Tibial artery (tissue), 4 donors: ENCODE results near the gene GAB3.
A peak's percentile ranks its signal among the peaks of the same experiment; 100 is the strongest.

ENCODE experiments used
- DNase-seq, 2 donors: peaks; one replicate each; pipeline ENCODE4 v3.0.0-alpha.2; 2019
- H3K27ac ChIP-seq, 2 donors: fragments of 200-600 bp; sonication (generic) in 1 of 2; 1 replicate in 1 of 2; 2 replicates in 1 of 2; pipeline ENCODE4 v1.5.1; 2018 to 2019; ENCODE audit warnings: mild to moderate bottlenecking in 1 of 2
- H3K27me3 ChIP-seq, 2 donors: fragments of 200-600 bp; sonication (generic) in 1 of 2; one replicate each; pipeline versions ENCODE4 v1.5.1 to v1.6.0; 2016 to 2019
- H3K36me3 ChIP-seq, 3 donors: fragments of 200-600 bp; sonication (generic) in 2 of 3; one replicate each; pipeline ENCODE4 v1.5.1; 2016 to 2019; ENCODE audit warnings: mild to moderate bottlenecking in 2 of 3
- H3K4me1 ChIP-seq, 4 donors: fragments of 200-600 bp; sonication (generic) in 2 of 4; 1 replicate in 3 of 4; 2 replicates in 1 of 4; pipeline ENCODE4 v1.5.1; 2016 to 2019
- H3K4me3 ChIP-seq, 2 donors: fragments of 200-600 bp; sonication (generic) in 1 of 2; 1 replicate in 1 of 2; 2 replicates in 1 of 2; pipeline ENCODE4 v1.5.1; 2018 to 2019; ENCODE audit warnings: mild to moderate bottlenecking in 2 of 2
- H3K9me3 ChIP-seq, 3 donors: fragments of 200-600 bp; sonication (generic) in 1 of 3; one replicate each; pipeline ENCODE4 v1.5.1; 2016 to 2019
- CTCF ChIP-seq, 2 experiments: fragments of 200-600 bp in 1 of 2; fragments of 450-650 bp in 1 of 2; IDR thresholded peaks; one replicate each; pipeline ENCODE4 v1.5.1; 2017 to 2019; ENCODE audit warnings: antibody characterized with exemption in 2 of 2, mild to moderate bottlenecking in 1 of 2, moderate library complexity in 1 of 2
- intact Hi-C: fragments of 100-400 bp; cut with DNase I; formaldehyde crosslinking; loops from one replicate; pipeline ENCODE4 v1.15.0; 2023; ENCODE audit warnings: low total_unique reads

The GAB3 gene, protein sequence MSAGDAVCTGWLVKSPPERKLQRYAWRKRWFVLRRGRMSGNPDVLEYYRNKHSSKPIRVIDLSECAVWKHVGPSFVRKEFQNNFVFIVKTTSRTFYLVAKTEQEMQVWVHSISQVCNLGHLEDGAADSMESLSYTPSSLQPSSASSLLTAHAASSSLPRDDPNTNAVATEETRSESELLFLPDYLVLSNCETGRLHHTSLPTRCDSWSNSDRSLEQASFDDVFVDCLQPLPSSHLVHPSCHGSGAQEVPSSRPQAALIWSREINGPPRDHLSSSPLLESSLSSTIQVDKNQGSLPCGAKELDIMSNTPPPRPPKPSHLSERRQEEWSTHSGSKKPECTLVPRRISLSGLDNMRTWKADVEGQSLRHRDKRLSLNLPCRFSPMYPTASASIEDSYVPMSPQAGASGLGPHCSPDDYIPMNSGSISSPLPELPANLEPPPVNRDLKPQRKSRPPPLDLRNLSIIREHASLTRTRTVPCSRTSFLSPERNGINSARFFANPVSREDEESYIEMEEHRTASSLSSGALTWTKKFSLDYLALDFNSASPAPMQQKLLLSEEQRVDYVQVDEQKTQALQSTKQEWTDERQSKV

GRCh38 chrX:154750301-154751202 lies at the start of gene GAB3:
GAB3 (minus strand) TSS chrX:154751077; CDS start chrX:154751025, 52 bp downstream.
- no peaks in the 10 kb centered on the region for H3K27me3 ChIP-seq
- H3K4me1 ChIP-seq = peaks cover 3 to 12% (median 8%) of the 10 kb centered on the region in 4 donors
- intact Hi-C loops = no loop called here
- no peak for TF ChIP-seq CTCF (IDR thresholded peaks at IDR 0.05)
- DNase-seq = no peak
- H3K27ac ChIP-seq = peak within 1 kb of the TSS; percentile 76 to 89
- H3K36me3 ChIP-seq = no peaks in the 10 kb centered on the region
- H3K4me3 ChIP-seq = peak within 1 kb of the TSS; percentile 62 to 64
- no peaks in the 10 kb centered on the region for H3K9me3 ChIP-seq

GRCh38 chrX:154799556-154800348 lies 48.9 kb upstream of the GAB3 start:
- H3K27ac ChIP-seq = no peak overlapping the region
- DNase-seq = no peak
- no peak overlapping the region for H3K4me3 ChIP-seq
- no peaks in the 10 kb centered on the region for H3K9me3 ChIP-seq
- intact Hi-C loops = no loop called here
- no peak for TF ChIP-seq CTCF (IDR thresholded peaks at IDR 0.05)
- no peaks in the 10 kb centered on the region for H3K27me3 ChIP-seq
- no peaks in the 10 kb centered on the region for H3K36me3 ChIP-seq
- peaks cover 0 to 3% (median 0%) of the 10 kb centered on the region in 4 donors for H3K4me1 ChIP-seq

GRCh38 chrX:154797006-154797405 lies 46.1 kb upstream of the GAB3 start:
- TF ChIP-seq CTCF (IDR thresholded peaks at IDR 0.05) = no peak
- H3K36me3 ChIP-seq = no peaks in the 10 kb centered on the region
- no peak overlapping the region for H3K4me3 ChIP-seq
- H3K4me1 ChIP-seq = no peaks in the 10 kb centered on the region
- no peak for DNase-seq
- H3K9me3 ChIP-seq = no peaks in the 10 kb centered on the region
- intact Hi-C loops = no loop called here
- no peaks in the 10 kb centered on the region for H3K27me3 ChIP-seq
- H3K27ac ChIP-seq = no peak overlapping the region

- Histone ChIP-seq H3K27me3 (no peaks in the 10 kb centered on the region), H3K9me3 (no peaks in the 10 kb centered on the region), H3K36me3 (no peaks in the 10 kb centered on the region), H3K4me3 (no peak overlapping the region), H3K4me1 (no peaks in the 10 kb centered on the region), H3K27ac (no peak overlapping the region)
- TF ChIP-seq CTCF (IDR thresholded peaks at IDR 0.05) = no peak
- intact Hi-C loops = no loop called here
- DNase-seq = no peak
These were observed 44.1 kb upstream of the GAB3 start for GRCh38 chrX:154795016-154795415.
